HG02852 (cell line): ENCODE measurements around the gene PRTN3.

Source experiments
- ATAC-seq: cut with Tn5 transposase; IDR thresholded peaks from one replicate; pipeline ENCODE4 v1.9.1; 2021; ENCODE audit warnings: mild to moderate bottlenecking, moderate library complexity; ENCODE audit not compliant: unreplicated experiment

PRTN3 gene, protein sequence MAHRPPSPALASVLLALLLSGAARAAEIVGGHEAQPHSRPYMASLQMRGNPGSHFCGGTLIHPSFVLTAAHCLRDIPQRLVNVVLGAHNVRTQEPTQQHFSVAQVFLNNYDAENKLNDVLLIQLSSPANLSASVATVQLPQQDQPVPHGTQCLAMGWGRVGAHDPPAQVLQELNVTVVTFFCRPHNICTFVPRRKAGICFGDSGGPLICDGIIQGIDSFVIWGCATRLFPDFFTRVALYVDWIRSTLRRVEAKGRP

DNA sequence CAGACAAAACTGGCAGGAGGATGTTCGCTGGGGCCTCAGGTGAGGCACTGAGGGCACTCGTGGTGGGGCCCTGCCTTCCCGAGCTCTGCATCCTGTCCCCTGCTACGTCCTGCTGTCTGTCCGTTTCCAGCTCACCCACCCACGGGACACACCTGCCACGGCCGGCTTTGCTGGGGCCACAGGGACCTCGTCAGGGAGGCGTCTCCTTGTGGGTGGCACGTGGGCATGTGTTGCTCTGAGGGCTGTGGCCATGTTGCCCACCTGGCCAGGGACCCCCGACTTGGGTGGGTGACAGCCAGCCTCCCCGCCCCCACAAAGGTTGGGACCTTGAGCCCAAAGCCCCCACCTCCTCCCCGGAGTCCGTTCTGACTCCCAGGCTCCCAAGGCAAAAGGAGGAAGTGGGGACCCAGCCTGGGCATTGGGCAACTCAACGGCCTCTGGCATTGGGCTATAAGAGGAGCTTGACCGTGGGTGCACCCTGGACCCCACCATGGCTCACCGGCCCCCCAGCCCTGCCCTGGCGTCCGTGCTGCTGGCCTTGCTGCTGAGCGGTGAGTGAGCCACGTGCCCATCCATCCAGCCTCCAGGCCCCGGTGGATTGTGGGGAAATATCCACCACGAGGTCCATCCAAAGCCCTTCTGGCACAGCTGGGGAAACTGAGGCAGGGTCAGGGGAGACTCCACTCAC lies at the start of gene PRTN3:
Gene PRTN3, plus strand, starts transcription at position 481 of the 688 bp plus-strand sequence. Its CDS starts 10 bp downstream, at position 491.
- no peak for ATAC-seq

DNA sequence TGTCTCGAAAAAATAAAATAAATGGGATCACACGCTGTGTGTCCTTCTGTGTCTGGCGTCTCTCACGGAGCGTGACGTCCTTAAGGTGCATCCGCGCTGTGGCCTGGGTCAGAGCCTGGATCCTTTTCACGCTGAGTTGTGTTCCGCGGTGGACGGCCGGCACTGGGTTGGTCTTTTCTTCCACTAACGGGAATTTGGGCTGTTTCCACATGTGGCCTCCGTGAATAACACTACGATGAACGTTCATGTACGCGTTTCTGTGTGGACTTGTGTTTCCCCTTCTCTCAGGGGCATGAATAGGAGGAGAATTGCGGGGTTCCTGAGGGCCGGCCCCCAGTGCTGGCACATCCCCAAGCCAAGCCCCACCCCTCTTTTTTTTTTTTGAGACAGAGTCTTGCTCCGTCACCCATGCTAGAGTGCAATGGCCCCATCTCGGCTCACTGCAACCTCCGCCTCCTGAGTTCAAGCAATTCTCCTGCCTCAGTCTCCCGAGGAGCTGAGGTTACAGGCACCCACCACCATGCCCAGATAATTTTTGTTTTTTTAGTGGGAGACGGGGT lies 49.7 kb upstream of the PRTN3 start:
- no peak for ATAC-seq

GRCh38 chr19:791567-792305 lies 49.1 kb upstream of the PRTN3 start:
- no peak for ATAC-seq

DNA sequence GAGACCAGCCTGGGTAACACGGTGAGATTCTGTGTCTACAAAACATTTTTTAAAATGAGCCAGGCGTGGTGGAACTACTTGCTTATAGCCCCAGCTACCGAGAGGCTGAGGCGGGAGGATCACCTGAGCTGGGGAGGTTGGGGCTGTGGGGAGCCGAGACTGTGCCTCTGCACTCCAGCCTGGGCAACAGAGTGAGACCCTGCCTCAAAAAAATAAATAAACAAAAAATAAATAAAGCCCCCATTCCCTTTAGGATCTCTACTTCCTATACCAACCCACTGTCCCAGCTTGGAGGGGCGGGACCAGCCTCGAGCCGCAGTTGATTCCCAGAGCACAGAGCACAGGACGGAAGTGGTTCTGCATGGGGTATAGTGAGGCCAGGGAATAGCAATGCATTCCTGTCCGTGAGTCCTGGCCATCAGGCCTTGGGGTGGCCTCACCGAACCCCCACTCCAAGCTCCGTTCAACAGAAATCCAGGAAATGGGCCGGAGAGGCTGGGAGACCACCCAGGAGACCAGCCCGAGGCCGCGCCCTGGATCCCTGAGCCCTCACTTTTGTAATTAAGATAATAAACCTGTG lies 48.4 kb upstream of the PRTN3 start:
- ATAC-seq, result no peak

- no peak for ATAC-seq
These were observed 47.0 kb upstream of the PRTN3 start for GRCh38 chr19:793806-794205.

- no peak for ATAC-seq
These were observed 45.7 kb upstream of the PRTN3 start for GRCh38 chr19:795073-795611.

- ATAC-seq, result no peak
These were observed 44.9 kb upstream of the PRTN3 start for GRCh38 chr19:795691-796581.

- ATAC-seq, result peak; percentile 76
These were observed 43.9 kb upstream of the PRTN3 start, which contains the start of gene PTBP1 for GRCh38 chr19:796692-797527. Gene PTBP1, plus strand, starts transcription at chr19:797452. Its CDS starts 46 bp downstream, at chr19:797498.

- peak; percentile 38 for ATAC-seq
These were observed 43.0 kb upstream of the PRTN3 start for GRCh38 chr19:797528-798414.

DNA sequence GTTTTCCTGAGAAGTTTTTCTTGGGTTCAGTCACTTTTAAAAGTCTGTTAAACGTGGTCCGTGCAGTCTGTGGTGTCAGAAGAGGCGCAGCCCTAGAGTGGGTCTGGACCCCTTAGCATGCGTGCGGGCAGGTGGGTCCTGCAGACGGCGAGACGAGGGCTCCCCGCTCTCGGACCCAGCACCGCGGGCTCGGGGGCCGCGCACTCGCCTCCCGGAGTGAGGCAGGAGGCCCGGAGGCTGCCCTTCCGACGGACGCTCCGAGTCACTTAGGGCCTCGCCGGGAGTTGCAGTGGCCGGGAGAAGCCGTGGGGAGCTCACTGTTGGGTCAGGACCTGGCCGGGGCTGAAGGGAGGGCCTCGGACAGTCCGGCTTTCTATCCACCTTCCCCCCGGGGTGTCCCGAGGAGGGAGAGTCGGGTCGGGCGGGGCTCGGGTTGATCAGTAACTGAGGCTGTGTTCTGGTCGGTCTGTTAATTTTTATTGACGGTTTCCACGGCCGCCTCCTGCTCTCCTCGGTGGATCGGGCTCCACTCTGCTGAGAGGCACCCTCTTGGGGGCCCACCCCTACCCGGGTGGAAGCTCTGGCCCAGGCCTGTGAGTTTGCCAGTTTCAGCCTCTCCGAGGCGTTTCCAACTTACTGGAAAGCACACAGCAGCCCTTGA lies 42.3 kb upstream of the PRTN3 start:
- no peak for ATAC-seq

- no peak for ATAC-seq
These were observed 41.5 kb upstream of the PRTN3 start for GRCh38 chr19:799076-799881.

- no peak for ATAC-seq
These were observed 40.3 kb upstream of the PRTN3 start for GRCh38 chr19:800360-801029.

- ATAC-seq, result no peak
These were observed 39.6 kb upstream of the PRTN3 start for GRCh38 chr19:801030-801860.

DNA sequence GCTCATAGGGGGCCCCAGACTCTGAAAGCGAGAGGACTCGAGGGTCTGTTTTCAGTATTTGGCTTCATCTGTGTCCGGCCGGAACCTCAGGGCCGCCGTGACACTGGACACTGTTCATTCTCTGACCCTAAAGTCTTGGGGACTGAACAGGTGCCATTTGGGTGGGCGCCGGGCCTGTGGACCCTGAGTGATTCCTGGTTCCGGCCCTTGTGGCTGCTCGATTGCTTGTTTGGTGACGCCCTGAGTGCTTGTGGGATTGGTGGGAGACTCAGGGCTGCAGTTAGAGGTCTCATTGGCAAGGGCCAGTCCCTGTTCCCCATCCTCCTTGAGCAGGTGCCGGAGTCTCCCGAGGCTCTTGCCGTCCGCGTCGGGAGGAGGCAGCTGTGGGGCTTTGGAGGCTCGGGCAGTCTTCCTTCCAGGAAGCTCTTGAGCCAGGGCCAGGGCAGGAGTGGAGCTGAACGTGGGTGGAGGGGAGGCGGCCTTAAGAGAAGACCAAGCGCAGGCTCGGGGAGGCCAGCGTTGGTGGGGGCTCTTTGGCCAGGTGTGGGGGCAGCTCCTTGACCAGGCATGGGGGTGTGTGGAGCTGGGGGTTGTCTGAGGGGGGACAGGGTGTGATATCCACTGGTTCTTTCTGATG lies 38.8 kb upstream of the PRTN3 start:
- no peak for ATAC-seq
